Neural crest cell (in vitro differentiated cells): ENCODE measurements around the gene NAGA. TPM values are rescaled to one million over a fixed set of nuclear protein-coding genes. Genes with fewer than 3 reads are reported as not detected.
"Not testable (repeated sequence)": the region's sequence is repeated elsewhere in the genome, so short reads cannot be mapped to it uniquely, and the experiment has no call there.

ENCODE experiments used
- DNase-seq: peaks from one replicate; pipeline ENCODE4 v3.0.0; 2021; ENCODE audit warnings: low read depth, mixed read lengths, low spot score
- H3K27ac Mint-ChIP-seq: one replicate; pipeline ENCODE4 v1.8.0; 2021; ENCODE audit warnings: mild to moderate bottlenecking, mixed read lengths; ENCODE audit not compliant: unreplicated experiment
- H3K27me3 Mint-ChIP-seq: 2 replicates; pipeline ENCODE4 v1.8.0; 2021; ENCODE audit warnings: low read depth, mild to moderate bottlenecking, mixed read lengths
- H3K36me3 Mint-ChIP-seq: 2 replicates; pipeline ENCODE4 v1.8.0; 2021; ENCODE audit warnings: low read depth, mild to moderate bottlenecking, mixed read lengths
- H3K4me1 Mint-ChIP-seq: 2 replicates; pipeline ENCODE4 v1.8.0; 2021; ENCODE audit warnings: mixed read lengths
- H3K4me3 Mint-ChIP-seq: one replicate; pipeline ENCODE4 v1.8.0; 2021; ENCODE audit warnings: mild to moderate bottlenecking, mixed read lengths
- H3K9me3 Mint-ChIP-seq: 2 replicates; pipeline ENCODE4 v1.8.0; 2021; ENCODE audit warnings: mixed read lengths
- total RNA-seq: library from RNA; stranded (reverse); gene quantifications from 2 replicates; pipeline ENCODE4 v1.2.1, GENCODE V29; 2021
- TF ChIP-seq, protein P1 (sequence below): fragments of 200-600 bp; sonication (generic); conservative IDR thresholded peaks from 2 replicates; pipeline ENCODE4 v1.5.0; 2021; ENCODE audit warnings: antibody characterized with exemption, mild to moderate bottlenecking

Gene NAGA
- total RNA-seq, 1 donor from 2014 or later = 21.4 TPM

DNA sequence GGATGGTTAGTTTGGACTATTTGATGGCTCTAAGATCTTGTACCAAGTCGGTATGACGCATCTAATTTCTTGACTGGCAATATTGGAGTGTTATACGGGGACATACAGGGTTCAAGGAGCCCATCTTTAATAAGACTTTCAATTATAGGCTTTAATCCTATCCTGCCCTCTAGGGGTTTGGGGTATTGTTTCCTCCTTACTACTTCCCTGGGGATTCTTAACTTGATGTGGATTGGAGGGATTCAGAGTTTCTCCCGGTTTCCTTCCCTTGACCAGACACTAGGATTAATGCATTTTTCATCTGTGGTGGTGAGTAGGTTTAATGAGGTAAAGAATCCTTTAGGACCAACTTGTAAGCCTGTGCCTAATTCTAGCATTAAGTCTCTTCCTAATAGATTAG lies 41.2 kb upstream of the NAGA start:
- Mint-ChIP-seq H3K27me3 (no peaks in the 10 kb centered on the region), H3K4me1 (peaks cover 6% of the 10 kb centered on the region), H3K27ac (no peak overlapping the region), H3K4me3 (no peak overlapping the region), H3K36me3 (peaks cover 22% of the 10 kb centered on the region), H3K9me3 (peaks cover 10% of the 10 kb centered on the region)
- no peak for DNase-seq
- TF ChIP-seq, protein P1, sequence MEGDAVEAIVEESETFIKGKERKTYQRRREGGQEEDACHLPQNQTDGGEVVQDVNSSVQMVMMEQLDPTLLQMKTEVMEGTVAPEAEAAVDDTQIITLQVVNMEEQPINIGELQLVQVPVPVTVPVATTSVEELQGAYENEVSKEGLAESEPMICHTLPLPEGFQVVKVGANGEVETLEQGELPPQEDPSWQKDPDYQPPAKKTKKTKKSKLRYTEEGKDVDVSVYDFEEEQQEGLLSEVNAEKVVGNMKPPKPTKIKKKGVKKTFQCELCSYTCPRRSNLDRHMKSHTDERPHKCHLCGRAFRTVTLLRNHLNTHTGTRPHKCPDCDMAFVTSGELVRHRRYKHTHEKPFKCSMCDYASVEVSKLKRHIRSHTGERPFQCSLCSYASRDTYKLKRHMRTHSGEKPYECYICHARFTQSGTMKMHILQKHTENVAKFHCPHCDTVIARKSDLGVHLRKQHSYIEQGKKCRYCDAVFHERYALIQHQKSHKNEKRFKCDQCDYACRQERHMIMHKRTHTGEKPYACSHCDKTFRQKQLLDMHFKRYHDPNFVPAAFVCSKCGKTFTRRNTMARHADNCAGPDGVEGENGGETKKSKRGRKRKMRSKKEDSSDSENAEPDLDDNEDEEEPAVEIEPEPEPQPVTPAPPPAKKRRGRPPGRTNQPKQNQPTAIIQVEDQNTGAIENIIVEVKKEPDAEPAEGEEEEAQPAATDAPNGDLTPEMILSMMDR = no peak

DNA sequence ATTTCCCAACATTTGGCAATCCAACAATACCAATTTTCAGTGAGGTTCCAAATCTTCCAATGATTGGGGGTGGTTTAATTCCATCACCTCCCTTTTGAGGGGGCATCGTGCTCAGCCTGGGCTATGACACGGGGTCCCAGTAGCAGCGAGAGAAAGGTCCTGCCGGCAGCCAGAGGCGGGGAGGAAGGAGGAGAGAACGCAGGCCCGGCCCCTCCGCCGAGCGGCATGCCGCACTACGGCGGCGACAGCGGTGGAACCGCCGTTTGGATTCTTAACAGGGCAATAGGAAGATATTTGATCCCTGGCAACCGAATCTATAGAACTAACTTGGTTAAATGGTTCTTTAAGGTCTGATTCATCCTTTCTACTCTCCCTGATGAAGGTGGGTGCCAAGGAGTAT lies 38.2 kb upstream of the NAGA start:
- Mint-ChIP-seq H3K4me1 (peaks cover 6% of the 10 kb centered on the region), H3K27me3 (no peaks in the 10 kb centered on the region), H3K36me3 (peaks cover 21% of the 10 kb centered on the region), H3K9me3 (peaks cover 7% of the 10 kb centered on the region), H3K27ac (no peak overlapping the region), H3K4me3 (no peak overlapping the region)
- DNase-seq = no peak
- TF ChIP-seq, protein P1 = no peak

GRCh38 chr22:42104332-42104860 lies 33.8 kb upstream of the NAGA start:
- H3K27ac Mint-ChIP-seq, H3K27me3 Mint-ChIP-seq, H3K4me1 Mint-ChIP-seq, H3K4me3 Mint-ChIP-seq, DNase-seq: not testable (repeated sequence)
- Mint-ChIP-seq H3K9me3 (peaks cover 13% of the 10 kb centered on the region), H3K36me3 (peaks cover 32% of the 10 kb centered on the region)

DNA sequence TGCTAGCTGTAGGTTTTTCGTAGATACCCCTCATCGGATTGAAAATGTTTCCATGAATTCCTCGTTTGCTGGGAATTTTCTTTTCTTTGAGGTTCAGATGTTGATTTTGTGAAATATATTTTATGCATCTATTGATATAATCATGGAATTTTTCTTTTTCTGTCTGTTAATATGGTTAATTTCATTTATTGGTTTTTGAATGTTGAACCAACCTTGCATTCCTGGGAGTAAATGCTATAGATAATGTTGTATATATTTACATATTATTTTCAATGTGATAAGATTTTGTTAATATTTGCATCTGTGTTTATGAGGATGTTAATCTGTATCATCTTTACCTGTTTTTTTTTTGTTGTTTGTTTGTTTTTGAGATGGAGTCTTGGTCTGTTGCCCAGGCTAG lies 30.6 kb upstream of the NAGA start:
- Mint-ChIP-seq H3K27ac (no peak overlapping the region), H3K4me1 (no peaks in the 10 kb centered on the region), H3K36me3 (peaks cover 35% of the 10 kb centered on the region), H3K4me3 (no peak overlapping the region), H3K27me3 (no peaks in the 10 kb centered on the region), H3K9me3 (peaks cover 14% of the 10 kb centered on the region)
- DNase-seq = no peak
- TF ChIP-seq, protein P1 = no peak

DNA sequence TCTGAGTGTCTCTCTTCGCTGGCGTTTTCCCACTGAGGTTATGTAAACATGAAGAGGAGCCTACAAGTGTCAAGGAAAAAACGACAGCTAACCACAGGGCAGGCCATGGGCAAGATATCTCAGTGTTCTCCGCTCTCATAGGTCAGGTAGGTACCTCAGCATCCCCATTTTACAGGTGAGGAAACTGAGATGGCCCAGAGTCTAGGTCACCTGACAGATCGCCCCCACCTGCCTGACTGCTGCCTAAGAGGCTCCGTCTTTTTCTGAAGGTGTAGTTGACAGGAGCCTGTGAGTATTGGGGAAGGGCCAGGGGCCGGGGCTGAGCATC lies 20.8 kb upstream of the NAGA start:
- Mint-ChIP-seq H3K9me3 (peaks cover 2% of the 10 kb centered on the region), H3K27me3 (peaks cover 4% of the 10 kb centered on the region), H3K27ac (no peak overlapping the region), H3K4me1 (peaks cover 30% of the 10 kb centered on the region), H3K36me3 (peaks cover 27% of the 10 kb centered on the region), H3K4me3 (peak overlapping the region; percentile 100)
- TF ChIP-seq, protein P1 = no peak
- DNase-seq = no peak

GRCh38 chr22:42090596-42091454 lies 20.2 kb upstream of the NAGA start, which contains the start of gene NDUFA6:
Gene NDUFA6 (minus strand): TSS chr22:42090772. CDS start chr22:42090744, 28 bp downstream.
- Mint-ChIP-seq H3K4me3 (peak within 1 kb of the TSS; percentile 100), H3K27ac (peak within 1 kb of the TSS; percentile 100), H3K27me3 (peaks cover 4% of the 10 kb centered on the region), H3K4me1 (peaks cover 30% of the 10 kb centered on the region), H3K9me3 (peaks cover 2% of the 10 kb centered on the region), H3K36me3 (peaks cover 29% of the 10 kb centered on the region)
- DNase-seq = peak; percentile 97
- TF ChIP-seq, protein P1 = peak; percentile 88
